SU-DHL-6 (cell line): ENCODE data around the gene IKZF5.

Experiments
- EZH2phosphoT487 ChIP-seq: fragments of 200-600 bp; sonication (generic), shearing (Covaris generic); conservative IDR thresholded peaks from 2 replicates; pipeline ENCODE4 v1.6.1; 2018; ENCODE audit warnings: mild to moderate bottlenecking, antibody characterized with exemption, low read length, moderate library complexity, mixed read lengths
- TF ChIP-seq, protein P1 (sequence below): fragments of 200-600 bp; sonication (generic); IDR thresholded peaks from one replicate; pipeline ENCODE4 v1.5.1; 2017; ENCODE audit warnings: antibody characterized with exemption, mild to moderate bottlenecking, low read length, moderate library complexity; ENCODE audit not compliant: insufficient read depth, poor library complexity, severe bottlenecking

DNA sequence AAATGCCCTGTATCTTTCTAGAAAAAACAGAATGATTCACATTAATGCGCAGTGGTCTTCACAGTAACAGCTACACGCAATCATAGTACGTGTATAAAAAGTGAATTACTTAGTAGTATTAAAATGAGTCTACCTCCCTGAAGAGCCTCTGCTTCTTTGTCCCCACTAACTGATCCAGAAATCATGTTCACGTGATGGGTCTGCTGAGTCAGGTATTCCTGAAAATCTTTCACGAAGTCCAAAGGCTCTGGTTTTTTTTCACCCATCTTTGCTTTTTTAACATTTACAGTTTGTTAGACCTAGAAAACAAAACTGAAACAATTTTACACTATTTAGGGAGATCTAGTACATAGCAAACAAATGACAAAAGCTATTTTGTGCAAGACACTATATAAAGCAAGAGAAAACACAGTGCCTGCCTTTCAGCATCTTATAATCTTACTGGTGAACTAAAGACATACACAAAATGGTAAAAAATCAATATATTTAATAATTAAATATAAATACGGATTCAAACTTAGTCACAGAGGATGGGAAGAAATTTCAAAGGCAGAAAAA is 10.2 kb downstream of the IKZF5 start:
- TF ChIP-seq, protein P1, sequence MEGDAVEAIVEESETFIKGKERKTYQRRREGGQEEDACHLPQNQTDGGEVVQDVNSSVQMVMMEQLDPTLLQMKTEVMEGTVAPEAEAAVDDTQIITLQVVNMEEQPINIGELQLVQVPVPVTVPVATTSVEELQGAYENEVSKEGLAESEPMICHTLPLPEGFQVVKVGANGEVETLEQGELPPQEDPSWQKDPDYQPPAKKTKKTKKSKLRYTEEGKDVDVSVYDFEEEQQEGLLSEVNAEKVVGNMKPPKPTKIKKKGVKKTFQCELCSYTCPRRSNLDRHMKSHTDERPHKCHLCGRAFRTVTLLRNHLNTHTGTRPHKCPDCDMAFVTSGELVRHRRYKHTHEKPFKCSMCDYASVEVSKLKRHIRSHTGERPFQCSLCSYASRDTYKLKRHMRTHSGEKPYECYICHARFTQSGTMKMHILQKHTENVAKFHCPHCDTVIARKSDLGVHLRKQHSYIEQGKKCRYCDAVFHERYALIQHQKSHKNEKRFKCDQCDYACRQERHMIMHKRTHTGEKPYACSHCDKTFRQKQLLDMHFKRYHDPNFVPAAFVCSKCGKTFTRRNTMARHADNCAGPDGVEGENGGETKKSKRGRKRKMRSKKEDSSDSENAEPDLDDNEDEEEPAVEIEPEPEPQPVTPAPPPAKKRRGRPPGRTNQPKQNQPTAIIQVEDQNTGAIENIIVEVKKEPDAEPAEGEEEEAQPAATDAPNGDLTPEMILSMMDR = no peak
- no peak for TF ChIP-seq EZH2phosphoT487
